Lower leg skin (tissue), 4 donors: ENCODE measurements around the gene CYSTM1. TPM values are rescaled to one million over a fixed set of nuclear protein-coding genes. Genes with fewer than 3 reads are reported as not detected.

Experiments used
- DNase-seq, 2 donors: peaks; one replicate each; pipeline ENCODE4 v3.0.0-alpha.2; 2019; ENCODE audit warnings: low spot score in 2 of 2
- H3K4me3 ChIP-seq: fragments of 200-600 bp; sonication (generic); 2 replicates; pipeline ENCODE4 v1.5.1; 2017; ENCODE audit warnings: mild to moderate bottlenecking, low read depth; ENCODE audit not compliant: poor library complexity, severe bottlenecking
- POLR2A ChIP-seq, 2 donors: fragments of 450-650 bp; IDR thresholded peaks; one replicate each; pipeline ENCODE4 v1.6.1; 2016 to 2017; ENCODE audit warnings: antibody characterized with exemption in 2 of 2, mild to moderate bottlenecking in 1 of 2, moderate library complexity in 1 of 2
- WGBS, 2 donors: methylation state at CpG; one replicate each; pipeline ENCODE4 v1.1.5; 2018; 5-methylcytosine and 5-hydroxymethylcytosine counted together
- intact Hi-C: fragments of 100-400 bp; cut with DNase I; formaldehyde crosslinking; loops from one replicate; pipeline ENCODE4 v1.15.0; 2023; ENCODE audit warnings: low total_unique reads
- total RNA-seq, 4 donors: library from RNA; depleted of rRNA; stranded (reverse); fragments of >200 nt; gene quantifications; one replicate each; pipeline ENCODE4 v1.1.0, GENCODE V29; 2016
- TF ChIP-seq, protein P1 (sequence below), 3 donors: fragments of 450-650 bp; IDR thresholded peaks; one replicate each; pipeline ENCODE4 v1.5.1; 2016; ENCODE audit warnings: antibody characterized with exemption in 3 of 3, mild to moderate bottlenecking in 3 of 3, moderate library complexity in 2 of 3

Gene CYSTM1
- total RNA-seq, 4 donors from 2014 or later, result 12.9 to 53.6 (median 33.0) TPM

DNA sequence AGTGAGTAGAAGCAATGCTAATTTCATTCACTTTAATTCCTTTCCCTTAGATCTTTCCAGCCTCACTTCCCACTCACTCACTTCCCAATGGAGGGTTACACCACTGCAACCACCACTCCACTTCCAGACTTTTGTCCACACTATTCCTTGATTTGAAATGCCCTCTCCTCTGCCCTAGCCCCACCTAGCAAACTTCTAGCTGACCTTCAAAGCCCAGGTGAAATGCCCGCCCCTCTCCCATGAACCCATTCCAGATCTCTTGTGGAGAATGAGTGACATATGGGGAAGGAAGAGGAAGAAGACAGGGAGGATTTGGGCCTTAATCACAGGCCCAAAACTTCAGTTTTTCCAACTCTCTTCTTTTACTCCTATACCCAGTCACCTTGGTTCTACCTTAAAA lies 90.9 kb downstream of the CYSTM1 start:
- DNase-seq, result no peak
- WGBS, 2 donors, result 93 to 100% methylated on average over 1 of the region's 1 CpG
- no peak for TF ChIP-seq POLR2A (IDR thresholded peaks at IDR 0.05)
- TF ChIP-seq, protein P1, sequence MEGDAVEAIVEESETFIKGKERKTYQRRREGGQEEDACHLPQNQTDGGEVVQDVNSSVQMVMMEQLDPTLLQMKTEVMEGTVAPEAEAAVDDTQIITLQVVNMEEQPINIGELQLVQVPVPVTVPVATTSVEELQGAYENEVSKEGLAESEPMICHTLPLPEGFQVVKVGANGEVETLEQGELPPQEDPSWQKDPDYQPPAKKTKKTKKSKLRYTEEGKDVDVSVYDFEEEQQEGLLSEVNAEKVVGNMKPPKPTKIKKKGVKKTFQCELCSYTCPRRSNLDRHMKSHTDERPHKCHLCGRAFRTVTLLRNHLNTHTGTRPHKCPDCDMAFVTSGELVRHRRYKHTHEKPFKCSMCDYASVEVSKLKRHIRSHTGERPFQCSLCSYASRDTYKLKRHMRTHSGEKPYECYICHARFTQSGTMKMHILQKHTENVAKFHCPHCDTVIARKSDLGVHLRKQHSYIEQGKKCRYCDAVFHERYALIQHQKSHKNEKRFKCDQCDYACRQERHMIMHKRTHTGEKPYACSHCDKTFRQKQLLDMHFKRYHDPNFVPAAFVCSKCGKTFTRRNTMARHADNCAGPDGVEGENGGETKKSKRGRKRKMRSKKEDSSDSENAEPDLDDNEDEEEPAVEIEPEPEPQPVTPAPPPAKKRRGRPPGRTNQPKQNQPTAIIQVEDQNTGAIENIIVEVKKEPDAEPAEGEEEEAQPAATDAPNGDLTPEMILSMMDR (IDR thresholded peaks at IDR 0.05), result no peak
- intact Hi-C loops, result no loop called here
- no peak overlapping the region for H3K4me3 ChIP-seq

DNA sequence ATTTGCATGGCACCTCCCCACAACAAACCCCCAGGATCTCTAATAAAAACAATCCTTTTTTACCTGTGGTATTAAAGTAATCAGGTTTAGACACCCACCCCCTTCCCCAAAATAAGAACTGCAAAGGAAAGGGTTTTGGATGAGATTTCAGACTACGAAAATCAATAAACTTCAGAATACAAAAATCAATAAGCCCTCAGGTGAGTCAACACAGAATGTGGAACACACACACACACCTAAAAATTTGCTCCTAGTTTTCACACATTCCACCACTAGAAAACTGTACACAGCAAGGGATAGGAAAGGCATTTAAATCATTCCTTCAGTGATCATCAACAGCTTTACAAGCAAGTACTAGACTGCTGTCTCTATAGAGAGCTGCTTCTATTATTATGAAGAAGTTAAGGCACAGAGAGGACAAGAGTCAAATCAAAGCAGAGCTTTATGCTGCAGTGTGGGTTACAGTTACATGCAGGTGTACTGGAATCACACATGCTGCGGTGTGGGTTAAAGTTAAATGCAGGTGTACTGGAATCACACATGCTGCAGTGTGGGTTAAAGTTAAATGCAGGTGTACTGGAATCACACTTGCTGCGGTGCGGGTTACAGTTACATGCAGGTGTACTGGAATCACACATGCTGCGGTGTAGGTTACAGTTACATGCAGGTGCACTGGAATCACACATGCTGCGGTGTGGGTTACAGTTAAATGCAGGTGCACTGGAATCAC lies 91.6 kb downstream of the CYSTM1 start:
- no peak overlapping the region for H3K4me3 ChIP-seq
- intact Hi-C loops, result no loop called here
- no peak for DNase-seq
- TF ChIP-seq, protein P1 (IDR thresholded peaks at IDR 0.05), result no peak
- no peak for TF ChIP-seq POLR2A (IDR thresholded peaks at IDR 0.05)
- WGBS, 2 donors, result 91 to 92% methylated on average over 6 of the region's 6 CpGs

DNA sequence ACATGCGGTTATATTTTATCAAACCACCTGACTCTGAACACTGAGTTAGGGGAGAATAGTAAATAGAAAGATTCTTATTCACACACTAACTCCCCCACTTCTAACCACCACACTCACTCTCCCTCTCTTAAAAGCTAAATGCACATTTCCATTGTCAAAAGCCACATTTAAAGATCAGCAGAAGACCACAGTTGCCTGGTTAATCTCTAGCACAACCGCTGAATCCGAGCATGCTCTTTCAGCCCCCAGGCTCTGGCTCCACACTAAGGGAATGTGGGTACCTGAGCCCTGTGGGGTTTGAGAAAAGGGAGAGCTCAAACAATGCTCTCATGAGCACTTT lies 92.2 kb downstream of the CYSTM1 start:
- TF ChIP-seq POLR2A (IDR thresholded peaks at IDR 0.05), result no peak
- TF ChIP-seq, protein P1 (IDR thresholded peaks at IDR 0.05), result no peak
- intact Hi-C loops, result no loop called here
- 84 to 86% methylated on average over 3 of the region's 3 CpGs for WGBS, 2 donors
- no peak for DNase-seq
- no peak overlapping the region for H3K4me3 ChIP-seq

DNA sequence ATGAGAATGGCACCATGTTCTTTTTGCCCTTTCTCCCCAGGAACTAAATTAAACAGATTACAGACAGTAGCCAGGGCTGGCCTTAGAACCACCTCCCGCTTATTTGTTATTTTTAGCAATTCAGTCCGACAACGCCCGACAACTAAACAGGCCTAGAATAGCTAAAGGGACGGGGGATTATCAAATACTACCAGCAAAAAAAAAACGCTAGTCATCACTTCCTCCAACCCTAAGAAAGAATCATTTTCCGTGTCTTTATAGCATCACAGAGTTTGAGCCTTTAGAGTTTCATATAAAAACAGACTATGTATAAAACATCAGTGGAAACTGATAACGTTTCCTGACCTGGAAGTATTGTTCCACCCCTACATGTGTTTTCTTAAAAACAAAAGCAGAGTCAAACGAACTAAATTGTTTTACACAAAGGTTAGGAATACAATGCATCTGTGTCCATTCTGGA lies 92.6 kb downstream of the CYSTM1 start:
- no peak for DNase-seq
- TF ChIP-seq, protein P1 (IDR thresholded peaks at IDR 0.05), result no peak
- TF ChIP-seq POLR2A (IDR thresholded peaks at IDR 0.05), result no peak
- no peak overlapping the region for H3K4me3 ChIP-seq
- intact Hi-C loops, result no loop called here
- 61 to 70% methylated on average over 9 of the region's 9 CpGs for WGBS, 2 donors

DNA sequence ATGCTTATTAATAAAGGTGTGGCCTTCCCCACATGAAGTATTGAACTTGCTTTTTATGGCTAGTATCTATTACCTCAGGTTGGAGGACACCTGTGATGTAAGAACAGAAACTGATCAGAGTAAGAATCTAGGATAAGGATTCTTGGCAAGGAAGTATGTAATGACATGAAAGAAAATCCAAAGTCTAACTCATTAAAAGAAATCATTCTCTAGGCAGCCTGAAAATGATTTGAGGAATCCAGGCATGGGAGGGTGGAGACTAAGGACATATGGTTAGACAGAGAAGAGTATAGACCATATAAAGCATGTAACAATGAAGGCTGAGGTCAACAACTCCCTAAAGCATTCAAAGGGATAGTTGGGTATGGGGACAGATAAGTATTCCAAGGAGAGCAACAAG lies 95.0 kb downstream of the CYSTM1 start:
- no peak for TF ChIP-seq POLR2A (IDR thresholded peaks at IDR 0.05)
- TF ChIP-seq, protein P1 (IDR thresholded peaks at IDR 0.05), result no peak
- intact Hi-C loops, result no loop called here
- no peak for DNase-seq
- H3K4me3 ChIP-seq, result no peak overlapping the region

DNA sequence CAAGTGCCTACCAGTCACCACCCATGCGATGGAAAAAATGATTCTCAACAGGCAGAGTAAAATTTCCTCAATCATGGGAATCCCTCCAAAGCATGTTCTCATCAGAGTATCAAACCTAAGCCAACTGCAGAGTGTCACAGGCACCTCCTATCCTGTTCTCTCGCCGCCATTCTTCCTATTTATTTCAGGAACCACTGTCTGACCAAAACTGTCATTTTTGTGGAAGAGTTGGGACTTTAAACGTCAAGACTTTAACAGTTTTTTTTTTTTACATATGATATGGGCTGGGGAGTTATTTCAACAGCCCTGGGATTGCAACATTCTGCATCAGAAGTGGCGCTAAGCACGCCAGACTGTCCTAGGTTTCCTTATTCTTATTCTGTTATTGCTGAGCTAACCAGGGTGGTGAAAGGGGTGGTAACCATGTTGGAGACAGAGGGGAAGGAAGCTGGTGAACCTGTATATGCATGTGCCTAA lies 98.5 kb downstream of the CYSTM1 start:
- intact Hi-C loops, result no loop called here
- no peak overlapping the region for H3K4me3 ChIP-seq
- WGBS, 2 donors, result 57 to 59% methylated on average over 6 of the region's 6 CpGs
- TF ChIP-seq, protein P1 (IDR thresholded peaks at IDR 0.05), result no peak
- no peak for TF ChIP-seq POLR2A (IDR thresholded peaks at IDR 0.05)
- DNase-seq, result no peak
